Karpas-422 (cell line): ENCODE data around the gene ZNF880. TPM values are rescaled to one million over a fixed set of nuclear protein-coding genes. Genes with fewer than 3 reads are reported as not detected.

Source experiments
- DNase-seq: peaks from one replicate; pipeline ENCODE4 v3.0.0-alpha.2; 2015
- H2AFZ ChIP-seq: fragments of 200-600 bp; sonication (generic); 2 replicates; pipeline ENCODE4 v1.6.1; 2014; ENCODE audit warnings: antibody characterized with exemption, low read length, mixed read lengths
- H3K27ac ChIP-seq: fragments of 200-600 bp; sonication (generic); 2 replicates; pipeline ENCODE4 v1.5.1; 2014; ENCODE audit warnings: mild to moderate bottlenecking, low read length, moderate library complexity
- H3K27me3 ChIP-seq: fragments of 200-600 bp; sonication (generic); 2 replicates; pipeline ENCODE4 v1.6.1; 2014; ENCODE audit warnings: low read length, mixed read lengths
- H3K36me3 ChIP-seq: fragments of 200-600 bp; sonication (generic); 2 replicates; pipeline ENCODE4 v1.6.1; 2014; ENCODE audit warnings: low read length, mixed read lengths; ENCODE audit not compliant: insufficient read depth
- H3K4me1 ChIP-seq: fragments of 200-600 bp; sonication (generic); 2 replicates; pipeline ENCODE4 v1.6.1; 2014; ENCODE audit warnings: mild to moderate bottlenecking, low read length, mixed read lengths
- H3K4me2 ChIP-seq: fragments of 200-600 bp; sonication (generic); 2 replicates; pipeline ENCODE4 v1.6.1; 2014; ENCODE audit warnings: low read length, low read depth, mild to moderate bottlenecking; ENCODE audit not compliant: poor library complexity, severe bottlenecking
- H3K4me3 ChIP-seq: fragments of 200-600 bp; sonication (generic); 2 replicates; pipeline ENCODE4 v1.5.1; 2014; ENCODE audit warnings: mild to moderate bottlenecking, antibody characterized with exemption, low read length, mixed read lengths
- H3K79me2 ChIP-seq: fragments of 200-600 bp; sonication (generic); 2 replicates; pipeline ENCODE4 v1.6.1; 2014; ENCODE audit warnings: mild to moderate bottlenecking, low read length, mixed read lengths
- H3K9ac ChIP-seq: fragments of 200-600 bp; sonication (generic); 2 replicates; pipeline ENCODE4 v1.6.0; 2014; ENCODE audit warnings: low read length
- H3K9me2 ChIP-seq: fragments of 200-600 bp; sonication (generic), shearing (Covaris generic); replicated peaks from 2 replicates; pipeline ENCODE4 v1.6.0; 2014; ENCODE audit warnings: mild to moderate bottlenecking, low read length, moderate library complexity; ENCODE audit not compliant: insufficient read depth
- H3K9me3 ChIP-seq: fragments of 300-700, 200-600 bp; sonication (generic); 2 replicates; pipeline ENCODE4 v1.6.1; 2014; ENCODE audit warnings: low read length, mixed read lengths
- H4K20me1 ChIP-seq: fragments of 200-600 bp; sonication (generic); 2 replicates; pipeline ENCODE4 v1.6.1; 2014; ENCODE audit warnings: mild to moderate bottlenecking, antibody characterized with exemption, low read length, low read depth; ENCODE audit not compliant: insufficient read depth
- small RNA-seq: library from RNA; depleted of rRNA; stranded (forward); fragments of <200 nt; gene quantifications from one replicate; pipeline ENCODE3, GENCODE V24; 2014
- total RNA-seq: library from RNA; depleted of rRNA; stranded (reverse); fragments of >200 nt; shearing (Covaris generic); gene quantifications from 2 replicates; pipeline ENCODE4 v1.2.3, GENCODE V29; 2014; ENCODE audit warnings: low replicate concordance; rRNA removed

ZNF880 gene
- total RNA-seq, 1 experiment from 2014 or later: 12.7 TPM

- Histone ChIP-seq H3K79me2 (no peaks in the 10 kb centered on the region), H3K36me3 (peaks cover 3% of the 10 kb centered on the region; the same call in 1 of the 2 replicates), H3K4me2 (no peak overlapping the region), H2AFZ (no peak overlapping the region), H4K20me1 (no peaks in the 10 kb centered on the region), H3K27me3 (no peaks in the 10 kb centered on the region), H3K9me2 (no peaks in the 10 kb centered on the region), H3K4me3 (no peak overlapping the region), H3K9ac (no peak overlapping the region), H3K27ac (no peak overlapping the region), H3K4me1 (no peaks in the 10 kb centered on the region), H3K9me3 (peaks cover 43% of the 10 kb centered on the region)
- no peak for DNase-seq
Observed at GRCh38 chr19:52415711-52416110, 46.0 kb downstream of the ZNF880 start.

- no peak within 1 kb of the TSS for H3K27ac ChIP-seq
- no peaks in the 10 kb centered on the region for H3K4me1 ChIP-seq
- no peaks in the 10 kb centered on the region for H3K9me2 ChIP-seq
- no peak within 1 kb of the TSS for H2AFZ ChIP-seq
- no peaks in the 10 kb centered on the region for H3K27me3 ChIP-seq
- no peak for DNase-seq
- no peak within 1 kb of the TSS for H3K4me2 ChIP-seq
- no peaks in the 10 kb centered on the region for H4K20me1 ChIP-seq
- no peaks in the 10 kb centered on the region for H3K79me2 ChIP-seq
- no peak within 1 kb of the TSS for H3K4me3 ChIP-seq
- H3K9ac ChIP-seq: no peak within 1 kb of the TSS
- peaks cover 12% of the 10 kb centered on the region for H3K9me3 ChIP-seq
- H3K36me3 ChIP-seq: no peaks in the 10 kb centered on the region
Observed at GRCh38 chr19:52428937-52429336, 59.2 kb downstream of the ZNF880 start, which contains the start of gene ZNF534. Gene ZNF534 (plus strand): TSS chr19:52429148. CDS start chr19:52431475, 2,327 bp downstream.

Small RNA genes within 50 kb of the gene (small RNA-seq; reads per million reads assigned to genes)
- gene AC010332.1: not detected

Other genes starting within 250 kb of the ZNF880 start
- gene ZNF616, start 230.0 kb upstream of the ZNF880 start, total RNA-seq: 6.1 and 7.4 TPM in 2 replicates
- gene ZNF836, start 198.3 kb upstream of the ZNF880 start, total RNA-seq: 5.5 and 9.6 TPM in 2 replicates
- 169 and 267 TPM in 2 replicates for gene PPP2R1A, start 179.9 kb upstream of the ZNF880 start, total RNA-seq
- gene ZNF766, start 100.3 kb upstream of the ZNF880 start, total RNA-seq: 13.9 and 23.3 TPM in 2 replicates
- 26.7 and 33.9 TPM in 2 replicates for gene ZNF480, start 72.8 kb upstream of the ZNF880 start, total RNA-seq
- 12.6 and 20.1 TPM in 2 replicates for gene ZNF610, start 33.7 kb upstream of the ZNF880 start, total RNA-seq
- 9.8 and 11.1 TPM in 2 replicates for gene ZNF528, start 27.9 kb downstream of the ZNF880 start, total RNA-seq
- not detected in 2 replicates for gene ZNF534, start 59.2 kb downstream of the ZNF880 start, total RNA-seq
- gene ZNF578, start 83.6 kb downstream of the ZNF880 start, total RNA-seq: 0.04 TPM in 1 of 2 replicates, not detected in the other
- 31.5 and 39.7 TPM in 2 replicates for gene ZNF808, start 157.7 kb downstream of the ZNF880 start, total RNA-seq
- gene ZNF701, start 200.4 kb downstream of the ZNF880 start, total RNA-seq: 24.0 and 43.8 TPM in 2 replicates